GM12878 (cell line): ENCODE measurements around the gene KLHL36.

Source experiments
- CBFB ChIP-seq: IDR thresholded peaks from 2 replicates; pipeline ENCODE4 v1.6.1; 2016; ENCODE audit warnings: antibody characterized with exemption, low read depth
- CTCF ChIP-seq, 3 experiments: IDR thresholded peaks in 2 of 3; conservative IDR thresholded peaks in 1 of 3; 2 replicates each; pipeline ENCODE4 v1.5.1; 2011; ENCODE audit warnings: low read depth in 3 of 3, low read length in 3 of 3, mild to moderate bottlenecking in 3 of 3, control low read depth in 2 of 3, moderate library complexity in 2 of 3, inconsistent platforms in 1 of 3, mixed read lengths in 1 of 3; ENCODE audit not compliant: control insufficient read depth in 2 of 3, insufficient read depth in 1 of 3; ENCODE audit errors: extremely low read depth in 1 of 3
- ELK1 ChIP-seq: IDR thresholded peaks from 2 replicates; pipeline ENCODE4 v1.6.1; 2012; ENCODE audit warnings: low read depth, low read length, improper control_type of control experiment
- EP300 ChIP-seq, 2 experiments: fragments of 150-350 bp in 1 of 2; IDR thresholded peaks; 2 replicates each; pipeline ENCODE4 v1.6.1; 2011 to 2012; ENCODE audit warnings: low read depth in 2 of 2, low read length in 2 of 2, borderline replicate concordance in 1 of 2, improper control_type of control experiment in 1 of 2, inconsistent platforms in 1 of 2; ENCODE audit not compliant: control insufficient read depth in 1 of 2
- EZH2 ChIP-seq: IDR thresholded peaks from 2 replicates; pipeline ENCODE4 v1.6.1; 2012; ENCODE audit warnings: low read depth, mild to moderate bottlenecking, control low read depth, inconsistent platforms, low read length, borderline replicate concordance; ENCODE audit not compliant: control insufficient read depth
- MAX ChIP-seq: IDR thresholded peaks from 2 replicates; pipeline ENCODE4 v1.6.1; 2012; ENCODE audit warnings: low read depth, low read length, improper control_type of control experiment
- NFYB ChIP-seq: IDR thresholded peaks from 2 replicates; pipeline ENCODE4 v1.6.1; 2011; ENCODE audit warnings: low read depth, mild to moderate bottlenecking, low read length, improper control_type of control experiment, moderate library complexity; ENCODE audit not compliant: insufficient read depth
- NR2C2 ChIP-seq: IDR thresholded peaks from 2 replicates; pipeline ENCODE4 v1.6.1; 2011; ENCODE audit warnings: borderline replicate concordance, low read depth; ENCODE audit not compliant: control insufficient read depth, insufficient read length
- POLR2AphosphoS5 ChIP-seq: IDR thresholded peaks from 2 replicates; pipeline ENCODE4 v1.6.1; 2011; ENCODE audit warnings: mild to moderate bottlenecking, low read length, inconsistent platforms
- RCOR1 ChIP-seq: conservative IDR thresholded peaks from 2 replicates; pipeline ENCODE4 v1.6.1; 2012; ENCODE audit warnings: low read depth, low read length, improper control_type of control experiment
- SIN3A ChIP-seq: IDR thresholded peaks from 2 replicates; pipeline ENCODE4 v1.6.1; 2012; ENCODE audit warnings: low read depth, low read length, improper control_type of control experiment
- TAF1 ChIP-seq: IDR thresholded peaks from 2 replicates; pipeline ENCODE4 v1.6.1; 2011; ENCODE audit warnings: mild to moderate bottlenecking, low read depth, low read length, borderline replicate concordance
- YY1 ChIP-seq: IDR thresholded peaks from 2 replicates; pipeline ENCODE4 v1.6.1; 2011; ENCODE audit warnings: low read depth, mild to moderate bottlenecking, low read length
- ZBTB40 ChIP-seq: fragments of 450-650 bp; IDR thresholded peaks from 2 replicates; pipeline ENCODE4 v1.6.1; 2016; ENCODE audit warnings: mild to moderate bottlenecking, moderate library complexity, borderline replicate concordance

GRCh38 chr16:84641643-84642358, 6.5 kb upstream of the KLHL36 start:
- TF ChIP-seq ZBTB40 = no peak
- no peak for TF ChIP-seq EP300 (IDR thresholded peaks at IDR 0.05; ENCODE audit: borderline replicate concordance in 1 of 2, control insufficient read depth in 1 of 2, low read depth in 2 of 2, low read length in 2 of 2)
- no peak for TF ChIP-seq CTCF (IDR thresholded peaks at IDR 0.05 in 2 of 3, conservative IDR thresholded peaks at IDR 0.05 in 1 of 3; ENCODE audit: control insufficient read depth in 2 of 3, extremely low read depth in 1 of 3, insufficient read depth in 1 of 3, low read depth in 3 of 3, low read length in 3 of 3)
- TF ChIP-seq EZH2 = no peak
- no peak for TF ChIP-seq RCOR1
- no peak for TF ChIP-seq CBFB
- TF ChIP-seq NFYB = no peak
- TF ChIP-seq ELK1 = no peak
- no peak for TF ChIP-seq NR2C2
- TF ChIP-seq YY1 = no peak
- TF ChIP-seq SIN3A = no peak
- no peak for TF ChIP-seq POLR2AphosphoS5
- no peak for TF ChIP-seq TAF1
- TF ChIP-seq MAX = no peak
